Activated naive CD4-positive, alpha-beta T cell treated with anti-CD3 and anti-CD28 coated beads for 36 hours (primary cell): ENCODE data around the gene CYTH2. TPM values are rescaled to one million over a fixed set of nuclear protein-coding genes. Genes with fewer than 3 reads are reported as not detected.

Source experiments
- total RNA-seq, 2 experiments: library from RNA; stranded (reverse); gene quantifications; one replicate each; pipeline ENCODE4 v1.2.3, GENCODE V29; 2021

Gene CYTH2
- total RNA-seq, 2 experiments from 2014 or later = 36.7 to 38.0 TPM

Other genes with a start within 250 kb of the CYTH2 start
- 100 to 1,000 TPM in 1 of 2 experiments, 10 to 100 TPM in 1; 99.8 to 104 TPM for gene CARD8, start 213.5 kb upstream of the CYTH2 start, total RNA-seq
- gene ZNF114, start 199.3 kb upstream of the CYTH2 start, total RNA-seq = not detected
- gene EMP3, start 143.8 kb upstream of the CYTH2 start, total RNA-seq = 100 to 1,000 TPM; 110 to 113 TPM
- 10 to 100 TPM; 23.9 to 24.1 TPM for gene TMEM143, start 105.4 kb upstream of the CYTH2 start, total RNA-seq
- under 1 TPM; 0.50 to 0.52 TPM for gene SYNGR4, start 105.0 kb upstream of the CYTH2 start, total RNA-seq
- gene KDELR1, start 77.8 kb upstream of the CYTH2 start, total RNA-seq = 10 to 100 TPM; 81.5 to 83.8 TPM
- gene GRIN2D, start 75.7 kb upstream of the CYTH2 start, total RNA-seq = under 1 TPM; 0.05 to 0.07 TPM
- 10 to 100 TPM; 32.4 to 36.0 TPM for gene GRWD1, start 23.4 kb upstream of the CYTH2 start, total RNA-seq
- gene KCNJ14, start 13.8 kb upstream of the CYTH2 start, total RNA-seq = 1 to 10 TPM; 1.7 to 1.8 TPM
- gene LMTK3, start 42.5 kb downstream of the CYTH2 start, total RNA-seq = 1 to 10 TPM; 2.3 to 2.6 TPM
- gene SULT2B1, start 82.8 kb downstream of the CYTH2 start, total RNA-seq = not detected
- gene SPACA4, start 137.4 kb downstream of the CYTH2 start, total RNA-seq = not detected
- gene FAM83E, start 145.7 kb downstream of the CYTH2 start, total RNA-seq = 1 to 10 TPM; 2.0 TPM
- gene RPL18, start 149.8 kb downstream of the CYTH2 start, total RNA-seq = 1,000 to 10,000 TPM; 2,373 to 2,473 TPM
- 10 to 100 TPM; 20.1 to 20.6 TPM for gene SPHK2, start 150.1 kb downstream of the CYTH2 start, total RNA-seq
- gene DBP, start 168.0 kb downstream of the CYTH2 start, total RNA-seq = 1 to 10 TPM; 7.8 to 9.7 TPM
- 10 to 100 TPM; 12.0 to 14.9 TPM for gene CA11, start 176.8 kb downstream of the CYTH2 start, total RNA-seq
- gene NTN5, start 203.6 kb downstream of the CYTH2 start, total RNA-seq = under 1 TPM in 1 of 2 experiments, not detected in 1; 0.17 TPM
- not detected for gene FUT2, start 226.6 kb downstream of the CYTH2 start, total RNA-seq